Amniotic epithelial cell (primary cell): ENCODE results near the gene PGP.
A peak's percentile ranks its signal among the peaks of the same experiment; 100 is the strongest.

Experiments
- DNase-seq: peaks from one replicate; pipeline ENCODE4 v3.0.0-alpha.2; 2010; ENCODE audit warnings: low read depth

Gene PGP

DNA sequence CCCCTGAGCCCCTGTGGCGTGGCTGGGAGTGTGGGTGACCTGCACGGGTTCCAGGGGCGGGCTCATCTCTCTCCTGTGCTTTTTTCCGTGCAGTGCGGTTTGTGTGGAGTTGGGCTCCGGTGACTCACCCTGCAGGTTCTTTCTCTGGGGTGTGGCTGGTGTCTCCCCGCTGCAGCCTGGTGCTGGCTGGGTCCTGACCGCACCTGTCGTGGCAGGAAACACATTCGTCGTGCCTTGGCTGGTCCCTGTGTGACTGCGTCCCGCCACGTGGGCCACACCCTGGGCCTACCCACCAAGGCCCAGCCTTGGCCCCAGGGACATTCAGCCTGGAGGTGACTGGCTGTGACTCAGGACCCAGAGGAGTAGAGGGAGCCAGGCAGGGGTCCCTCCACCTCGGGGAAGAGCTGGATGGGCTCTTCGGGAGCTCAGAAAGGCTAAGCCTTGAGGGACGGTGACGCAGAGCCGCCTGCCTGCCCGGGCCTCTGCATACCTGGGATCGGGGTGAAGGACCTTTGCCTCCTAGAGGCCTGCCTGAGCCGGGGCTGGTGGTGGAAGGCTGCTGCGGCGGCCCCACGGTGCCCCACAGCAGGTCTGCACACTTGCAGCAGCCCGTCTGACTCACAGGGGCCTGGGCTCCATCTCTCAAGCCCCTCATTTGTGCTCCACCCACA lies 51.3 kb downstream of the PGP start:
- DNase-seq, result peak; percentile 55

DNA sequence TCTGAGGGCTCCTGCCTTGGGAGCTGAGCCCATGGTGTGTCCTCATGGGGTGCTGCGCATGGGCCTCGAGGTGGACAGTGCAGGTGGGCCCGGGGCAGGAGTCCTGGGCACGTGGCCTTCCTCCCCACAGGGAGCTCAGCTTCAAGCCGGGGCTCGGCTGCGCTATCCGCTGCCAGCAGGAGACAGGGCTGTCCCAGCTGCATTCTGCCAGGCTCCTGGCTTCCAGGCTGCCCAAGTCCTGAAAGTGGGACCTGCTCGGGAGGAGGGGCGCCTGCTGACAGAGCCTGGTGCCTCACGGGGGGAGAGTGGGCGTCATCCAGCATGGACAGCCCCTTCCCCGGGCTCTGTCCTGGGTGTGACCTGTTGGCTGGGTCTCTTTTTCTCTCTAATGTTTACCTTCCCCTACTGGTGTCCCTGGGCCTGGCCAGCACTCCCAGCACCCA lies 51.9 kb downstream of the PGP start:
- no peak for DNase-seq

DNA sequence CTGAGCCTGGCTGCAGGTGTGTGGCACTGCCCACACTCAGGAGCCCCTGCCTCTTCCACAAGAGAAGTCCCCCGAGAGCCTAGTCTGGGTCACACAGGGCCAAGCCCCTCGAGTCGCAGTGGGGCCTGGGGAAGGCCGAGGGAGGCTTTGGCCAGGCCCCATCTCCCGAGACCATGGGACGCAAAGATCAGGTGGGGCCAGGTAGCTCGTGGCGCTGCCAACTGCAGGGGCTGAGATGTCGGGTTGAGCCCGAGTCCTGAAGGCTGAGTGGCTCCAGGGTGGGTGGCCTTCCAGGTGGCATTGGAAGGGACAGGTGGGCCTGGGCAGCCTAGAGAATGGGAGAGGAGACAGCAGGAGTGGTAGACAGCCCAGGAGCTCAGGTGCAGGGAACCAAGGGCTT lies 52.7 kb downstream of the PGP start:
- DNase-seq, result no peak
